GM18867 (cell line): ENCODE results near the gene LAMA2.

Experiments
- ATAC-seq: cut with Tn5 transposase; IDR thresholded peaks from one replicate; pipeline ENCODE4 v1.9.1; 2021; ENCODE audit warnings: mild to moderate bottlenecking, moderate library complexity; ENCODE audit not compliant: unreplicated experiment

Gene LAMA2

DNA sequence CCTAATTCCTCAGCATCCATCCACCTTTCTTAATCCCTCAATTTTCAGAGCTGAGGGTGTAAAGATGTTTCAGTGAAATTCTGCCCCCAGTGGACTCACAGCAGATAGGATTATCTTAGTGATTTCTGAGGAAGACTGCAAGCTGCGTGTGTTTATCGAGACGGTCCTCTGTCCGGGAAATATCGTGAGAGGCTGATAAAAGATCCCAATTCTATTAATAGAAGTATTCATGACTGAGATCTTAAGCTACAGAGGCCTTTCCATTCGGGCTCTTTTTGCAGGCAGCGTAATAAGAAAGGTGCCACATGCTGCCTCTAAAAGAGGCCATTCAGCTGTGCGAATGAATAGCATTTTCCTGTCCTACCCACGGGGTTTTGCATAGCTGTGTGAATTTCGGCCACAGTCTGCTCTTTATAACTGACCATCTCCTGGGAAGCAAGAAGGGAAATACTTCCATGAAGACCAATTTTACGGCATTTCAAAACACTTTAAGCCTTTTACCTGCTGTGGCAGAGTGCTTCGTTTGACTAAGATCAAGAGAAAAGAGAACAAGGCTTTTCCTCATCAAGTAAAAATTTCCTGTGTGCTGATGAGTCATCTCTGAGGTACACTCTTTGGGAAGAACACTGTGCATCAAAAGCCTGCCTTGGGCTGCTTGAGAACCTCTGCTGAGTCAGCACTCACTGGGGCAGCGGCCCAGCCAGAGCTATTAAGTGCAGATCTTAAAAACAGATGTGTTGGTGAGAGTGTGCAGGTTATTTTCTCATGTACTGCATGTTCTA is 618.2 kb downstream of the LAMA2 start:
- no peak for ATAC-seq

DNA sequence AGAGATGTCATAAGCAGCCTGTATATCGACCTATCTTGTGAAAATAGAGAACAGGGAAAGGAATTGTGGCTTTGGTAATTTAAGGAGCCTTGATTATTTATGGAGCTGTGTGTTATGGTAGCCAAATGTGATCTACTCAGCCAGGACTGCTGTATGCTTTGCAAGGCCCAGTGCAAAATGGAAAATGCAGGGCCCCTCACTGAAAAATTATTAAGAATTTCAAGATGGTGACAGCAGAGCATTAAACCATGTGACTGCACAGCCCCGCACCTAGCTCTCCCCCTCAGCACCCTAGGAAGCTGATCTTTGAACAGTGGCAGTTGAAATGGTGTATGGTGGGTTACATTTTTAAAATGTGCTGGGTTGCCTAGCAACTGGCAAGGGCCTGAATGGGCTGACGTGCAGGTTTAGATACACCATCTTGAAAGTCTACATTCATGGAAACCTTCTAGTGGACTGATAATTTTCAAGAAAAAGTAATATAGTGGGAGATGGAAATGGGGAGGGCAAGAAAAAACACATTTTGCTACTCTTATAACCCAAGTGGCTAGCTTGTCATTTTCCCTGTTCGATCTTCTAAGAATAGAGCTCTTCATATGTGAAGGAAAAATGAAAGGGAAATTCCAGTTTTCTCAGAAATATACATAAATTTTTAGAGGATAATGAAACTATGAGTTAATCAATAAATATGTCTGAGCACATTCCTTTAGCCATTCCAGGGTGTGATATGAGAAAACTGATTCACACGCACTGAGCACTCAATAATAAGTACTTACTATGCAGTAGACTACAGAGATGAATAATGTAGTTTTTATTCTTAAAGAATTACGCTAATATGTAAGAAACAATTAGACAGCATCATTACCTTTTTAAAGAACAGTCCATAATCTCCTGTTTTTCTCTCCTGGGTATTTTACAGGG is 619.1 kb downstream of the LAMA2 start:
- no peak for ATAC-seq

DNA sequence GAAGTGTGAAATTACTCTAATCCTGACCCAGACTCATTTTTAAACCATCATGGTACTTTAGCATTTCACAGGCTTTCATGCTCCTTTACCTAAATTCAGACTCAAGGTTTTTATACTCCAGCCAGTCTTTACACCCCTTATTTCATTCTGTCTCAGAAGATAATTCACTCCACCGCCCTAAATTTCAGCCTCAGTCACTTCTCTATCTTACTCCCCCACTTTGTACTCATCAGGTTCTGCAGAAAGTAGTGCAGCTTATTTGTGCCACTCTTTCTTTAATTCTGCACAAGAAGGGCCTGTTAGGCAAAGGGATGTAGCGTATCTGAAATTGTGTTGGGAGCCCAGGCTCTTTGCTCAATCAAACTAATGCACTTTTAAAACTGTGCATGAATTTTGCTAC is 621.5 kb downstream of the LAMA2 start:
- ATAC-seq: no peak

DNA sequence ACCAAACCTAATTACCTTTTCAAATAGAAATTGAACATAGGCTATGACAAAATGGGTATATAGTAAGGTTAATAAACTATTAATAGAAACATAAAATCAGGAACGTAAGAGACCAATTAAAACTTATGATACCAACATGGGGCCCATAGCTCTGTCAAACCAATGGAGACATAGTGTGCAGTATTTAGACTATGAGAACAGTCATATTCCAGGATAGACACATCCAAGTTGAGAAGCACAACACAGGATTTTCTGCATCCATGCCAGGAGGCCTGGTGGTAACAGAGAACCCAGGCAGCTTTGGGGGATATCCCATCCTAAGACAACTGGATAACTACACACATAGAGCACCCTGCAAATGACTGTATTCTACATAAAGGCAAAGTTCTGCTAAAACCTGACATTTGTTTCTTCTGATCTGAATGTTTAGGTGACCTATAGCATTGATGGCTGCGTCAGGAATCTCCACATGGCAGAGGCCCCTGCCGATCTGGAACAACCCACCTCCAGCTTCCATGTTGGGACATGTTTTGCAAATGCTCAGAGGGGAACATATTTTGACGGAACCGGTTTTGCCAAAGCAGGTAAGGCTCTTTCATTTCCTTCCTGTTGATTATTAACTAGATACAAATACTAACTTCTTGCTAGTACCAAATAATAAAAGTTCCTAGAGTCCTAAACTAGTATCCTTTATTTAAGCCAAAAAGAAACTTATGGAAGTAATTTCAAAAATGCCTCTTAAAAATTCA is 624.3 kb downstream of the LAMA2 start:
- no peak for ATAC-seq

DNA sequence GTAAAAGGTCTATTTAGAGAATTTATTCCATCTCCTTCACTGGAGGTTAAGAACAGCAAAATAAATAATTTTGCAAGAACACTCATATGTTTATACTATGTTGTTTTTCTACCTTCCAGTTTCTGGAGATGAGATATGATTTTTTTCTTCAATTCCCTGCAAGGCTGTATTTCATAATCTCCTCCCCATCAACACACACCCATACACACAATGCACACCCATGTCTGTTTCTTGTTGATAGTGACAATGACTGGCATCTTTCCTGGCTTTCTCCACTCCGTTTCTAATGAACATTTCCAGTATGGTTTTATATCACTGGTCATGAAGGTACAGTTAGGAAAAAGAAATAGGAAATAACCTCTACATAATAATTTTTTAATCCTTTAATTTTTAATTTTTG is 624.9 kb downstream of the LAMA2 start:
- ATAC-seq: no peak

DNA sequence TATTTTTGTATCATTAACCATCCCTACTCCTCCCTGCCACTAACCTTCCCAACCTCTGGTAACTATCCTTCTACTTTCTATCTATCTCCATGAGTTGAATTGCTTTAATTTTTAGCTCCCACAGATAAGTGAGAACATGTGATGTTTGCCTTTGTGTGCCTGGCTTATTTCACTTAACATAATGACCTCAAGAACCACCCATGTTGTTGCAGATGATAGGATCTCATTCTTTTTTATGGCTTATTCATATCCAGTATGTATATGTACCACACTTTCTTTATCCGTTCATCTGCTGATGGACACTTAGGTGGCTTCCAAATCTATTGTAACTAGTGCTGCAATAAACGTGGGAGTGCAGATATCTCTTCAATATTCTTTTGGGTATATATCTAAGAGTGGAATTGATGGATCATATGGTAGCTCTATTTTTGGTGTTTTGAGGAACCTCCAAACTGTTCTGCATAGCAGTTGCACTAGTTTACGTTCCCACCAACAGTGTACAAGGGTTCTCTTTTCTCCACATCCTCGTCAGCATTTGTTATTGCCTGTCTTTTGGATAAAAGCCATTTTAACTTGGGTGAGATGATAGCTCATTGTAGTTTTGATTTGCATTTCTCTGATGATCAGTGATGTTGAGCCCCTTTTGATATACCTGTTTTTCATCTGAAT is 625.7 kb downstream of the LAMA2 start:
- ATAC-seq: no peak

DNA sequence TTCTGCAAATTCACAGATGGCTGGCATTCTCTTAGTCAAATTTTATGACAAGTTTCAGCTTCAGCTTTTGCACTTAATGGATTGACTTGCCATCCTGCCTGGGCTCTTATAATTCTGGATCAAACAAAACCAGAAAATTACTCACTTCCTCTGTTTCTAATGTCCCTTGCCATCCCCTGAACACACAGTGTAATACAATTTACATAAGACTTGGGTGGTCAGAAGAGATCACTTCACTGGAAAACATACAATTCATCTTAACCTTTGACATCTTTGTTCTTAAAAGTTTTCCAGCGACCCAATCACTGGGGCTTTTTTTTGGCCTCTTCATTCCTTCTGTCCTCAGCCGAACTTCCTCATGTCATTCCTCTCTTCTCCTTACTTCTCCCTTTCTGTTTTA is 628.0 kb downstream of the LAMA2 start:
- no peak for ATAC-seq

DNA sequence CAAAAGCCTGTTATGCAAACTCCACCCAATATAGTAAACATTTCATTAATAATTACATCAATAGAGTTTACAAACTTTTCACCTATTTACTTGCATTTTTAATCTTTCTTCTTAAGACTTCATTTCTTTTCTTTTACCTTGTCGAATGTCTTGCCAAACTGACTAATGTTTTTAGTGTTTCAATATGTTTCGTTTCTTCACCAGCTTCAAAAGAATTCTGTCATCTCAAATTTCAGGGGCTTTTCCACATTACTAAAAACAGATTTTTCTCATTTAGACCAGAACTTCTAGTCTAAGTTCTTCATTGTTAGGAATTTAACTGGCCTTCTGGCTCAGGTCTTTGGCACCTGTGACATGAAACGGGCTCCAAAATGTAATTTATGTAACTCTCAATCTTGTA is 630.5 kb downstream of the LAMA2 start:
- no peak for ATAC-seq

DNA sequence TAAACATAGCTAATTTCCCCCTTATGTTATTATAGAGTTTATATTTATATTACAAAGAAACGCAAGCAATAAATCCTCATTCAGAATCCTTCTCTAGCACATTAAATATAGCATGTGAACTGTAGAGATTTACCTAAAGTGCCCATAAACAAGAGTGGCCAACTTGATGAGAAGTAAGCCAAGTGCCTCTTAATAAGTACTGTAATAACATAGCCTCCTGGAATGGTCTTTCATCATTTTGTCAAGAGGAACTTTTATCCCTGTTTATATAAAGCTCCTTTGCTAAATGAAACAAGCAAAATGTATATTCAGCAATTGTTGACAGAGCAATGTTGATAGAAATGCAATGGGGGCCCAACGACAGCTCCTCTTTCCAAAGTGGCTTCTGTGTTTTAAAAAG is 632.1 kb downstream of the LAMA2 start:
- ATAC-seq: no peak

DNA sequence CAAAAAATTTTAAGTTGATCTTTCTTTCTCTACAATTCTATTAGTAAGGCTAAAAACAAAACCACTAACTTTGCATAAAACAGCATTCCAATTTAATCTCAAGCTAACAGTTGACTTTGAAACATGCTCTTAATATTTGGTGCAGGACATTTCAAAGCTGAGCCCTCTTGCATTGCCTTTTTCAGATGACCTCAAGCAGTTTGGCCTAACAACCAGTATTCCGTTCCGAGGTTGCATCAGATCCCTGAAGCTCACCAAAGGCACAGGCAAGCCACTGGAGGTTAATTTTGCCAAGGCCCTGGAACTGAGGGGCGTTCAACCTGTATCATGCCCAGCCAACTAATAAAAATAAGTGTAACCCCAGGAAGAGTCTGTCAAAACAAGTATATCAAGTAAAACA is 633.1 kb downstream of the LAMA2 start:
- ATAC-seq: no peak

DNA sequence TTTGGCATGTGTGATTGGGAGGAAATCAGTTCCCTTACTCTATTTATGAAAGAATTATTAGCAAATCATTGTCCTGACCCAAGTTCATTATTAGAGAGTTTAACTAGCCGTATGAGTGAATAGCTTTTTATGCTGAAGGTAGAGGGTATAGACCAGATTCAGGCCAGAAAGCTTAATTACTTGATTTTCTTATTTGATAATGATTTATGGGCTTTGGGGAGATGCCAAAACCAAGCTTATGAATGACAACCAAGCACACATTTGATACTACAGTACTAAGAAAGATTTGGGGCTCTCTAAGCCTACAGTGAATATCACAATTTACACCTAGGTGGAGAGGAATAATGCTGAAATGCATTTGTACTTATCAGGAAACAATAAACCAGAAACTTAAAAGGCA is 633.8 kb downstream of the LAMA2 start:
- no peak for ATAC-seq

DNA sequence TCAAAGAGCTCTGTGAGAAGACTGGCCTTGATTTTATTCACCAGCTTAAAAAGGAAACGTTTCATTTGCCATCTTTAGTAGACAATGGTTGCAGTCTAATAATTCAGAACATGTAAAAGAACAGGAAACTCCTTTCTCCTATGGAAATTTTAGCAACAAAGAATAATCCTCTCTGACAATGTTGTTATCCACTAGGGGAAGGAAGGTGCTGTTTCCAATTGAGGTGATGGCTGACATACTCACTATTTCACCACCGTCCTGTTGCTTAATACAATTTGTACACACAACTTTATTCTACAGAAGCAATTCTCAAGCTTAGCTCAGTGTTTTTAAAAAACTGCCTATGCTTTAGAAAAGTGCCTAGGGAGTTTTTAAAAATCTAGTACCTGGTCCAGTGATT is 634.4 kb downstream of the LAMA2 start:
- ATAC-seq: no peak

DNA sequence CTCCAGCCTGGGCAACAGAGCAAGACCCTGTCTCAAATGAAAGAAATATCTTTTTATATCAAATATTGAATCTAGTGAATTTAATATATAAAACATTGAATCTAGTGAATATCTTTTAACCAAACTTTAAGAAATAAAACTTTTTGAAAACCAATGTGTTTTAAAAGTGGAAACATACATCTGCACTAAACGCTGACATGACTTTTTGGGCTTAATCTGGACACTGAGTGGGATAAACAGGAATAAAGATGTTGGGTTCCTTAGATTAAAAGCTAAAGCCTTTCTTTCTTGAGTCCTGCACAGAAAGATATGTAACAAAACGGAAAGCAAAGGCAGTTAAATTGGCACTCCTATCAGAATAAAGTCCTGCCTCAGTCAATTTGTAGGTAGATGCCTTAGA is 636.8 kb downstream of the LAMA2 start:
- no peak for ATAC-seq

DNA sequence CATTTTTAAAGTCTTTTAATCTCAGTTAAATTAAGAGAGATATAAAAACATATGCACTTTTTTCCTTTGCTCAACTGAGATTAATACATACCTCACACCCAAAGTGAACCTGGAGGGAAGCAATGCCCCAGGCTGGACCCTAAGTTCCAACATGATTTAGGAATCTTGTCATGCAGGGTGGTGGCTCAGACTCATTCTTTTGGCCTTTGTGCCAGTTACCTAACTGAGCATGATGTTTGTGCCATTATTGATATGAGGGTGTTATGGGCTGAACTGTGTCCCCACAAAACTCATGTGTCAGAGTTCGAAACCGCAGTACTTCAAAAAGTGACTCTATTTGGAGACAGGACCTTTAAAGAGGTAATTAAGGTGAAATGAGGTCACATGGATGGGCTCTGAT is 639.0 kb downstream of the LAMA2 start:
- ATAC-seq: no peak

DNA sequence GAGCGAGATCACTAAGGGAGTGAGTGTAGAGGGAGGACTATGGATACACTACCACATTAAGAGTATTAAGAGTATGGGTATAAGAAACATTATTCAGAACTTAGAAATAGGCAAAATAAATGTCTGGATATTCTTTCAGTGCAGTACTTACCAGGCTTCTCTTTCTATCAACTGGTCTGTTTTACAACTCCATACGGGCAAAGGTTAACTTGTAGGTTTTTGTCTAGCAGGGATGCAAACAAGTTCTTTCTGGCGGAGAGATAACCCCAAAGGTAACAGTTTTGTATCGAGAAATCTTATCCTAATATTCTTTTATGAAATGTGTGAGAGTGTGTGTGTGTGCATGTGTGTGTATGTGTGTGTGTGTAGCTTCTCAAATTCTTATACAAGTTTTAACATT is 640.9 kb downstream of the LAMA2 start:
- ATAC-seq: no peak

DNA sequence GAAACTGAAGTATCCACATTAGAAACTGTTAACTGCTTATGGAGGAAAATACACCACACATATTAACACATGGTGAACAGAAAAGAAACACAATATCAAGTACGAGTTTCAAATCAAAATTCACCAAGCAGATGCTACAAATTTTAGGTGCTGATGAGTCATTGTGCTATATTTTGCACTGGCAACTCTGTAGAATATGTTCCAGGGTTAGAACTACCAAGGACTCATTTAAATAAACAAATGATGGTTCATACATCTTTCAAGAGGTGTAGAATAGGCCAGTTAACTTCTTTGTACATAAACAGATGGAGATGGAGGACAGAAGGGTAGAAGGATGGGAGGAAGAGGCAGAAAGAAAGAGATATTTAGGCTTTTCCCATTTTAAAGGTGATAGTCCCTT is 642.1 kb downstream of the LAMA2 start:
- ATAC-seq: no peak

DNA sequence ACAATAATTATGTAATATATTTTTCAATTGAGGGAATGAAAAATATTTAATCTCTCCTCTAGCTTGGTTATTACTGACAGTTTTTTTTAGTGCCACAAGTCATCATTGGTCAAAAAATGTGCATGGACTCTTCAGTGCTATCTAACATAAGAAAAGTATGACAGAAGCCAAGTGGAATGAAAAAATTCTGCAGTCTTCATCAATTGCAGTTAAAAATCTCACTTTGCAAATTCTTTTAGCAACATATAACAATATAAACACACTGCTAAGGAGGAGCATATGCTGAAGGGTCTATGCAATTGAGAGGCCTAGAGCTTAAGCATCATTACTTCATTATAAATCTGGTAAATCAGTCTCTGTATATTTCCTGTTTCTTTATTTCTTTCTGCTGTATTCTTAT is 652.0 kb downstream of the LAMA2 start:
- no peak for ATAC-seq

DNA sequence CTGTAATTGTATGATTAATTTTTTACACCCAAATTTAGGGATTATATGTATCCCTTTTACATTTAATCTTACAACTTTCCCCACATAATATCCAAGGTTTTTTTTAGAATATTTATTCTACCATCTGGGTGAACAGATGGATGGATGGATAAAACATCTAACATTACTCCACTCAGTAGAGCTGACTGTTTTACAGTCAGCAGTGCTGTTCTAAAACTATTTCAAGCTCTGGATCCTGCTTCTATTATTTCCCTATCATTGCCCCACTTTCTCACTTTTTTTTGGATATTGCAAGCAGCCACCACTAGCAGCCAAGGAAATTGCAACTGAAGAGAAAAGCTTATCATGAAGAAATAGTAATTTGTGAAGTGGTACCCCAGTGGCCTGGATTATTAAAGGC is 653.3 kb downstream of the LAMA2 start:
- ATAC-seq: no peak

DNA sequence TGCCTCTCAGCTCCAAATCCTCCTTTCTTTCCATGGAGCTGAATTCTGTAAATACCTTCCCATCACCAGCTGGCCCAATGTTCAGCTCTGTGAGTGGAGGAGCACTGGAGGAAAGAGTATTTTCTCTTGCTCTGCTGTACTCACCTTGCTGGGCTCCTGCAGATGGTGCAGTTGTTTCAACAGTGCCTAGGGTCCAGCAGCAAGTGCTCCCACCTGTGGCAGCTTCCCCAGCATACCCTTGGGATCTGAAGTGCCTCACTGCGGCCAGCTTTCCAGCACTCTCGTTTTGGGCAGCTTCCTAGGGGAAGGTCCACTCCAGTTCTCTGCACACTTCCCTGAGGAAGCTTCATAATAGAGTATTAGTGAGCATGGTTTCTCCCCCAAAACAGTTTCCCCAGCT is 656.1 kb downstream of the LAMA2 start:
- no peak for ATAC-seq

DNA sequence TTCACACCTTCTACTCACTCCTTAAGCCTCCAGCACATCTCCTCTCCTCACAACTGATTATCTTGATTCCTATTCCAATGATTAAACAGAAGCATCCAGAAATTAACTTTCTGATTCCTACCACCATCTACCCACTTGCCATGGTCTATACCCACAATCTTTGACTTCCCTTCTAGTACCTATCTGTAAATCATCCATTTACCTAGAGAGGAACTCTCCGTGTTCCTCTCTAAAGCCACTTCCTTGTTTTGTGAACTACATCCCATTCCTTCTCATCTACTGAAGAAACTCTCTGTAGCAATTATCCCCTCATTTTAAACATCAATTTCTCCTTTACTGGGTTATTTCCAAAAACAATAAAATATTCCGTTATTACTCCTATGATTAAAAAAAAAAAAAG is 659.8 kb downstream of the LAMA2 start:
- ATAC-seq: no peak

DNA sequence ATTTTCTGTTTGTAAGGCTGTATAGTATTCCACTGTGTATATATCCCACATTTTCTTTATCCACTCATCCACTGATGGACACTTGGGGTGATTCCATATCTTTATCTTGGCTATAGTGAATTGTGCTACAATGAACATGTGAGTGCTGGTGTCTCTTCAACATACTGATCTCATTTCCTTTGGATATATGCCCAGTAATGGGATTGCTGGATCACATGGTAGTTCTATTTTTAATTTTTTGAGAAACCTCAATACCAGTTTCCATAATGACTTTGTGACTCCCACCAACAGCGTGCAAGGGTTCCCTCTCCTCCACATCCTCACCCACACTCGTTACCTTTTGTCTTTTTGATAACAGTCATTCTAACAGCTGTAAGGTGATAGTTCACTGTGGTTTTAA is 661.0 kb downstream of the LAMA2 start:
- no peak for ATAC-seq
